ENCODE results near the gene RDH11.

DNA sequence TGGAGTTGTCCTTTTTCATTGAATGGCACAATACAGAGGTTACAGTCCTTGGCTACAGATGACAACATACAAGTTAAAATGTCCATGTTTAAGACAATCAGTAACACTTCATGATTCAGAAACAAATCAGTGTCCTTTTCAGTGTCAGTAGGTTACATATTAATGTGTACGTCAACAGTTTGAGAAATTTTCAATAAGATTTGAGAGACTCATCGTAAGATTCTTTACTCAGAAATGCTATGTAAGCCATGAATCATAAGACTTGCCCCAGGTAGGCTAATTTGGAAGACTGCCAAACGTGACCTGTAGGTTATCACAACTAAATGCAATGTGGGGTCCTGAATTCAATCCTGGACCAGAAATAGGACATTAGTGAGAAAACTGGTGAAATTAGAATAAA, 9.6 kb upstream of the RDH11 start:
- TF ChIP-seq, protein P1, sequence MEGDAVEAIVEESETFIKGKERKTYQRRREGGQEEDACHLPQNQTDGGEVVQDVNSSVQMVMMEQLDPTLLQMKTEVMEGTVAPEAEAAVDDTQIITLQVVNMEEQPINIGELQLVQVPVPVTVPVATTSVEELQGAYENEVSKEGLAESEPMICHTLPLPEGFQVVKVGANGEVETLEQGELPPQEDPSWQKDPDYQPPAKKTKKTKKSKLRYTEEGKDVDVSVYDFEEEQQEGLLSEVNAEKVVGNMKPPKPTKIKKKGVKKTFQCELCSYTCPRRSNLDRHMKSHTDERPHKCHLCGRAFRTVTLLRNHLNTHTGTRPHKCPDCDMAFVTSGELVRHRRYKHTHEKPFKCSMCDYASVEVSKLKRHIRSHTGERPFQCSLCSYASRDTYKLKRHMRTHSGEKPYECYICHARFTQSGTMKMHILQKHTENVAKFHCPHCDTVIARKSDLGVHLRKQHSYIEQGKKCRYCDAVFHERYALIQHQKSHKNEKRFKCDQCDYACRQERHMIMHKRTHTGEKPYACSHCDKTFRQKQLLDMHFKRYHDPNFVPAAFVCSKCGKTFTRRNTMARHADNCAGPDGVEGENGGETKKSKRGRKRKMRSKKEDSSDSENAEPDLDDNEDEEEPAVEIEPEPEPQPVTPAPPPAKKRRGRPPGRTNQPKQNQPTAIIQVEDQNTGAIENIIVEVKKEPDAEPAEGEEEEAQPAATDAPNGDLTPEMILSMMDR (IDR thresholded peaks at IDR 0.05): no peak
- no peak for TF ChIP-seq POLR2AphosphoS5 (IDR thresholded peaks at IDR 0.05)

All from prostate gland (tissue), 2 donors.